CD14-positive monocyte (primary cell): ENCODE measurements around the gene SLC31A1. TPM values are rescaled to one million over a fixed set of nuclear protein-coding genes. Genes with fewer than 3 reads are reported as not detected.

Source experiments
- DNase-seq, 3 donors: peaks; one replicate each; pipeline ENCODE4 v3.0.0-alpha.2; 2011 to 2022
- H2AFZ ChIP-seq: 2 replicates; pipeline ENCODE4 v1.6.0; 2012; ENCODE audit warnings: mild to moderate bottlenecking, low read depth, low read length, inconsistent platforms; ENCODE audit not compliant: insufficient read depth, poor library complexity, severe bottlenecking
- H3K27ac ChIP-seq, 2 donors: 1 replicate in 1 of 2; 2 replicates in 1 of 2; pipeline ENCODE4 v1.5.1; 2012 to 2013; ENCODE audit warnings: low read length in 2 of 2, control low read depth in 1 of 2, inconsistent platforms in 1 of 2, low read depth in 1 of 2, mild to moderate bottlenecking in 1 of 2
- H3K27me3 ChIP-seq, 2 donors: one replicate each; pipeline versions ENCODE4 v1.6.0 to v1.6.1; 2011 to 2013; ENCODE audit warnings: low read length in 2 of 2; ENCODE audit not compliant: control insufficient read depth in 2 of 2, insufficient read depth in 2 of 2
- H3K36me3 ChIP-seq, 2 donors: replicated peaks in 1 of 2; 1 replicate in 1 of 2; 2 replicates in 1 of 2; pipeline versions ENCODE4 v1.5.1 to v1.6.1; 2012 to 2013; ENCODE audit warnings: low read length in 2 of 2, control low read depth in 1 of 2, inconsistent platforms in 1 of 2, mild to moderate bottlenecking in 1 of 2; ENCODE audit not compliant: insufficient read depth in 2 of 2, control insufficient read depth in 1 of 2
- H3K4me1 ChIP-seq, 2 donors: 1 replicate in 1 of 2; 2 replicates in 1 of 2; pipeline versions ENCODE4 v1.5.1 to v1.6.1; 2012 to 2013; ENCODE audit warnings: low read length in 2 of 2, control low read depth in 1 of 2, inconsistent platforms in 1 of 2, mild to moderate bottlenecking in 1 of 2, moderate library complexity in 1 of 2; ENCODE audit not compliant: insufficient read depth in 2 of 2, control insufficient read depth in 1 of 2
- H3K4me2 ChIP-seq: replicated peaks from 2 replicates; pipeline ENCODE3; 2012; ENCODE audit warnings: low read length, moderate library complexity, mild to moderate bottlenecking; ENCODE audit not compliant: poor library complexity, severe bottlenecking; ENCODE audit errors: extremely low read depth
- H3K4me3 ChIP-seq, 3 experiments: fragments of 200-600 bp in 1 of 3; sonication (generic) in 1 of 3; replicated peaks in 1 of 3; 1 replicate in 2 of 3; 2 replicates in 1 of 3; pipeline ENCODE4 v1.5.1; 2011 to 2013; ENCODE audit warnings: low read length in 3 of 3, mild to moderate bottlenecking in 3 of 3, control low read depth in 2 of 3, low read depth in 2 of 3, inconsistent platforms in 1 of 3, moderate library complexity in 1 of 3
- H3K79me2 ChIP-seq: 2 replicates; pipeline ENCODE4 v1.6.0; 2012; ENCODE audit warnings: mild to moderate bottlenecking, control low read depth, inconsistent platforms, low read length, moderate library complexity; ENCODE audit not compliant: insufficient read depth
- H3K9ac ChIP-seq: 2 replicates; pipeline ENCODE4 v1.6.0; 2017; ENCODE audit warnings: low read length, mild to moderate bottlenecking; ENCODE audit not compliant: insufficient read depth, poor library complexity, severe bottlenecking
- H3K9me3 ChIP-seq, 2 donors: replicated peaks in 1 of 2; 1 replicate in 1 of 2; 2 replicates in 1 of 2; pipeline versions ENCODE4 v1.5.1 to v1.6.1; 2012 to 2013; ENCODE audit warnings: low read length in 2 of 2, control low read depth in 1 of 2; ENCODE audit not compliant: control insufficient read depth in 1 of 2, insufficient read depth in 1 of 2
- H4K20me1 ChIP-seq: 2 replicates; pipeline ENCODE4 v1.6.0; 2012; ENCODE audit warnings: mild to moderate bottlenecking, low read length, control low read depth, moderate library complexity; ENCODE audit not compliant: insufficient read depth
- H3K27ac Mint-ChIP-seq, 7 donors: one replicate each; pipeline ENCODE4 v1.8.0; 2020; ENCODE audit warnings: mild to moderate bottlenecking in 7 of 7, mixed read lengths in 7 of 7, moderate library complexity in 6 of 7, inconsistent platforms in 2 of 7
- H3K27me3 Mint-ChIP-seq, 3 donors: one replicate each; pipeline ENCODE4 v1.8.0; 2021 to 2022; ENCODE audit warnings: low read depth in 3 of 3, mild to moderate bottlenecking in 3 of 3, mixed read lengths in 3 of 3, moderate library complexity in 3 of 3, inconsistent platforms in 1 of 3
- H3K36me3 Mint-ChIP-seq, 2 donors: one replicate each; pipeline ENCODE4 v1.8.0; 2020; ENCODE audit warnings: mixed read lengths in 2 of 2, inconsistent platforms in 1 of 2, mild to moderate bottlenecking in 1 of 2
- H3K4me1 Mint-ChIP-seq: one replicate; pipeline ENCODE4 v1.8.0; 2020; ENCODE audit warnings: mild to moderate bottlenecking, mixed read lengths
- H3K4me3 Mint-ChIP-seq, 2 donors: one replicate each; pipeline ENCODE4 v1.8.0; 2020; ENCODE audit warnings: mild to moderate bottlenecking in 2 of 2, mixed read lengths in 2 of 2, moderate library complexity in 1 of 2
- H3K9me3 Mint-ChIP-seq, 7 donors: one replicate each; pipeline ENCODE4 v1.8.0; 2020 to 2022; ENCODE audit warnings: mixed read lengths in 7 of 7, mild to moderate bottlenecking in 6 of 7, moderate library complexity in 6 of 7, inconsistent platforms in 2 of 7
- WGBS: methylation state at CpG from one replicate; pipeline ENCODE4 v1.1.5; 2013; ENCODE audit warnings: missing lambda C conversion rate; ENCODE audit not compliant: insufficient coverage; 5-methylcytosine and 5-hydroxymethylcytosine counted together
- intact Hi-C, 2 donors: fragments of 100-400 bp; cut with micrococcal nuclease; formaldehyde crosslinking; loops; one replicate each; pipeline versions ENCODE4 v1.15.0 to v1.15.1; 2023
- polyA plus RNA-seq, 3 donors: library from polyadenylated mRNA; depleted of rRNA in 1 of 3; unstranded in 2 of 3; stranded (reverse) in 1 of 3; fragments of 300-500 nt in 2 of 3; fragments of >200 nt in 1 of 3; fragmentation: Illumina TruSeq in 2 of 3; gene quantifications; 1 replicate in 2 of 3; 2 replicates in 1 of 3; pipeline ENCODE4 v1.2.3, GENCODE V29; 2012 to 2021
- TF ChIP-seq, protein P1 (sequence below): fragments of 200-600 bp; IDR thresholded peaks from one replicate; pipeline ENCODE4 v1.8.0; 2022; ENCODE audit warnings: antibody characterized with exemption, mild to moderate bottlenecking

SLC31A1 gene
- polyA plus RNA-seq, 3 donors = 20.4 to 49.0 (median 38.8) TPM

DNA sequence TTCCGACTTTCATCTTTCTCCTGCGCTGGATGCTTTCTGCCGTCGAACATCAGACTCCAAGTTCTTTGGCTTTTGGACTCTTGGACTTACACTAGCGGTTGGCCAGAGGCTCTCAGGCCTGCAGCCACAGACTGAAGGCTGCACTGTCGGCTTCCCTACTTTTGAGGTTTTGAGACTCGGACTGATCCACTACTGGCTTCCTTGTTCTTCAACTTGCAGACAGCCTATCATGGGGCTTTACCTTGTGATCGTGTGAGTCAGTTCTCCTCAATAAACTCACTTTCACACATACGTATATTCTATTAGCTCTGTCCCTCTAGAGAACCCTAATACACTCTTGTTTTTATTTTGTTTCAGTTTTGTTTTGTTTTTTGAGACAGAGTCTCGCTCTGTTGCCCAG, 10.5 kb upstream of the SLC31A1 start:
- H3K27me3 Mint-ChIP-seq = no peaks in the 10 kb centered on the region
- TF ChIP-seq, protein P1, sequence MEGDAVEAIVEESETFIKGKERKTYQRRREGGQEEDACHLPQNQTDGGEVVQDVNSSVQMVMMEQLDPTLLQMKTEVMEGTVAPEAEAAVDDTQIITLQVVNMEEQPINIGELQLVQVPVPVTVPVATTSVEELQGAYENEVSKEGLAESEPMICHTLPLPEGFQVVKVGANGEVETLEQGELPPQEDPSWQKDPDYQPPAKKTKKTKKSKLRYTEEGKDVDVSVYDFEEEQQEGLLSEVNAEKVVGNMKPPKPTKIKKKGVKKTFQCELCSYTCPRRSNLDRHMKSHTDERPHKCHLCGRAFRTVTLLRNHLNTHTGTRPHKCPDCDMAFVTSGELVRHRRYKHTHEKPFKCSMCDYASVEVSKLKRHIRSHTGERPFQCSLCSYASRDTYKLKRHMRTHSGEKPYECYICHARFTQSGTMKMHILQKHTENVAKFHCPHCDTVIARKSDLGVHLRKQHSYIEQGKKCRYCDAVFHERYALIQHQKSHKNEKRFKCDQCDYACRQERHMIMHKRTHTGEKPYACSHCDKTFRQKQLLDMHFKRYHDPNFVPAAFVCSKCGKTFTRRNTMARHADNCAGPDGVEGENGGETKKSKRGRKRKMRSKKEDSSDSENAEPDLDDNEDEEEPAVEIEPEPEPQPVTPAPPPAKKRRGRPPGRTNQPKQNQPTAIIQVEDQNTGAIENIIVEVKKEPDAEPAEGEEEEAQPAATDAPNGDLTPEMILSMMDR = no peak
- WGBS = 94% methylated on average over 7 of the region's 10 CpGs
- no peak overlapping the region for H3K4me2 ChIP-seq
- no peak overlapping the region for H3K4me3 Mint-ChIP-seq
- peaks cover 83% of the 10 kb centered on the region for H3K79me2 ChIP-seq
- H3K27me3 ChIP-seq = no peaks in the 10 kb centered on the region
- H3K4me1 ChIP-seq = peaks cover 17 to 28% of the 10 kb centered on the region in 2 donors
- H4K20me1 ChIP-seq = peaks cover 76% of the 10 kb centered on the region
- no peaks in the 10 kb centered on the region for H3K9me3 ChIP-seq
- H3K9me3 Mint-ChIP-seq = peaks cover 0 to 2% (median 0%) of the 10 kb centered on the region in 7 donors
- H3K4me3 ChIP-seq = no peak overlapping the region
- peak overlapping the region in 6 of 7 donors; percentile 1 to 85 (median 53) for H3K27ac Mint-ChIP-seq
- no peak overlapping the region for H2AFZ ChIP-seq
- peaks cover 56 to 88% of the 10 kb centered on the region in 2 donors for H3K36me3 Mint-ChIP-seq
- no peak for DNase-seq
- peaks cover 50 to 81% of the 10 kb centered on the region in 2 donors for H3K36me3 ChIP-seq
- peaks cover 43% of the 10 kb centered on the region for H3K4me1 Mint-ChIP-seq
- intact Hi-C loops = no loop called here
- H3K9ac ChIP-seq = no peak overlapping the region
- H3K27ac ChIP-seq = peak overlapping the region in 1 of 2 donors; percentile 62

DNA sequence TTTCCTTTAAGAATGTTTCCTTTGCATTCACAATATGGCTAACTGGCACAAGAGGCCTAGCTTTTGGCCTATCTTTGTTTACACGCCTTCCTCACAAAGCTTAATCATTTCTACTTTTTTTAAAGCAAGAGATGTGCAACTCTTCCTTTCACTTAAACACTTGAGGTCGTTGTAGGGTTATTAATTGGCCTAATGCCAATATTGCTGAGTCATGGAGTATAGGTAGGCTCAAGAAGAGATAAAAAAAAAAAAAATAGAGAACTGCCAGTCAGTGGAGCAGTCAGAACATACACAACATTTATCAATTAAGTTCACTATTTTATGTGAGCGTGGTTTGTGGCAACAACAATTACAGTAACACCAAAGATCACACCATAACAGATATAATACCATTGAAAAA, 6.2 kb upstream of the SLC31A1 start:
- Histone ChIP-seq H3K4me1 (peaks cover 30 to 44% of the 10 kb centered on the region in 2 donors), H3K9me3 (no peaks in the 10 kb centered on the region), H3K9ac (no peak overlapping the region), H3K27me3 (no peaks in the 10 kb centered on the region), H4K20me1 (peaks cover 61% of the 10 kb centered on the region), H3K4me2 (no peak overlapping the region), H3K36me3 (peaks cover 21 to 46% of the 10 kb centered on the region in 2 donors), H3K79me2 (peaks cover 89% of the 10 kb centered on the region), H3K27ac (peak overlapping the region in 1 of 2 donors; percentile 65), H3K4me3 (no peak overlapping the region), H2AFZ (no peak overlapping the region)
- DNase-seq = peak in 2 of 3 donors; percentile 36 to 49
- H3K4me1 Mint-ChIP-seq = peaks cover 53% of the 10 kb centered on the region
- TF ChIP-seq, protein P1 = no peak
- H3K4me3 Mint-ChIP-seq = no peak overlapping the region
- no peaks in the 10 kb centered on the region for H3K27me3 Mint-ChIP-seq
- no CpG with 5 or more reads among the region's 3 CpGs for WGBS
- peaks cover 42 to 53% of the 10 kb centered on the region in 2 donors for H3K36me3 Mint-ChIP-seq
- peaks cover 0 to 2% (median 0%) of the 10 kb centered on the region in 7 donors for H3K9me3 Mint-ChIP-seq
- H3K27ac Mint-ChIP-seq = peak overlapping the region; percentile 4 to 79 (median 58)
- intact Hi-C loops = no loop called here
